GM12892 (cell line): ENCODE results near the gene WDR90.

ENCODE experiments used
- DNase-seq: peaks from one replicate; pipeline ENCODE4 v3.0.0; 2011; ENCODE audit not compliant: insufficient read length
- FAIRE-seq: peaks from 2 replicates; lab custom pipeline; 2011; peaks lifted over from hg19 to GRCh38; lab: Jason Lieb, UNC
- POLR2A ChIP-seq: IDR thresholded peaks from 2 replicates; pipeline ENCODE4 v1.6.1; 2011; ENCODE audit warnings: low read depth, low read length, control low read depth
- POLR2AphosphoS5 ChIP-seq: IDR thresholded peaks from 2 replicates; pipeline ENCODE4 v1.6.1; 2011; ENCODE audit warnings: low read depth, low read length, control low read depth
- TAF1 ChIP-seq: IDR thresholded peaks from 2 replicates; pipeline ENCODE4 v1.6.1; 2011; ENCODE audit warnings: low read depth, mild to moderate bottlenecking, control low read depth, low read length, borderline replicate concordance

Gene WDR90

DNA sequence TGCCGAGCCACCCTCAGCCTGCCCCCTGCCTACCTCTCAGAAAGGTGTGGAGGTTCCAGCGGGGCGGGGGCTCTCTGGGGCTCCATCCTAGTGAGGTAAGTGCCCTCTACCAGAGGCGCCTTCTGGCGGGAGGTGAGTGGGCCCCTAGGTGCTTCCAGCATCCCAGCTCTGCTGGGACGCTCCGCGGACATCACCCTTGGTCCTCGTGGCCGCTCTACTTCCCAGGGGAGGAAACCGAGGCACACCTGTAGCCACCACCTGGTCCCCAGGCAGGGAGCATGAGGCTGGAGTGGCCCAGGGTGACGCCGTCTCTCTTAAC is 6.2 kb upstream of the WDR90 start:
- DNase-seq, result no peak
- TF ChIP-seq POLR2A (no peak), POLR2AphosphoS5 (no peak), TAF1 (no peak)
- no peak for FAIRE-seq

DNA sequence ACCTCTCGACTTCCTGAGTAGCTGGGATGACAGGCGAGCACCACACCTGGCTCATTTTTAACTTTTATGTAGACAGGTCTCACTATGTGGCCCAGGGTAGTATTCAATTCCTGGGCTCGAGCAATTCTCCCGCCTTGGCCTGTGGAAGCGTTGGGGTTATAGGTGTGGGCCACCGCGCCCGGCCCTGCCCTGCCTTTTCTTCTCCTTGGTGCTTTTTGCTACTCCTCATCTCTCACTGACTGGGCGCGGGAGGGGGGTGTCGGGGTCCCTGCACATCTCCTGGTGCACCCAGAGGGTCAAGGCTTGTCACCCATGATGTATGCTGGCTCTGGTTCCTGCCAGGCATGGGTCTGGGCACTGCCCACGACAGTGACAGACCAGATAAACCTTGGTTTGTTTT is 4.6 kb upstream of the WDR90 start:
- FAIRE-seq, result no peak
- DNase-seq, result no peak
- TF ChIP-seq POLR2AphosphoS5, result no peak
- no peak for TF ChIP-seq TAF1
- no peak for TF ChIP-seq POLR2A

DNA sequence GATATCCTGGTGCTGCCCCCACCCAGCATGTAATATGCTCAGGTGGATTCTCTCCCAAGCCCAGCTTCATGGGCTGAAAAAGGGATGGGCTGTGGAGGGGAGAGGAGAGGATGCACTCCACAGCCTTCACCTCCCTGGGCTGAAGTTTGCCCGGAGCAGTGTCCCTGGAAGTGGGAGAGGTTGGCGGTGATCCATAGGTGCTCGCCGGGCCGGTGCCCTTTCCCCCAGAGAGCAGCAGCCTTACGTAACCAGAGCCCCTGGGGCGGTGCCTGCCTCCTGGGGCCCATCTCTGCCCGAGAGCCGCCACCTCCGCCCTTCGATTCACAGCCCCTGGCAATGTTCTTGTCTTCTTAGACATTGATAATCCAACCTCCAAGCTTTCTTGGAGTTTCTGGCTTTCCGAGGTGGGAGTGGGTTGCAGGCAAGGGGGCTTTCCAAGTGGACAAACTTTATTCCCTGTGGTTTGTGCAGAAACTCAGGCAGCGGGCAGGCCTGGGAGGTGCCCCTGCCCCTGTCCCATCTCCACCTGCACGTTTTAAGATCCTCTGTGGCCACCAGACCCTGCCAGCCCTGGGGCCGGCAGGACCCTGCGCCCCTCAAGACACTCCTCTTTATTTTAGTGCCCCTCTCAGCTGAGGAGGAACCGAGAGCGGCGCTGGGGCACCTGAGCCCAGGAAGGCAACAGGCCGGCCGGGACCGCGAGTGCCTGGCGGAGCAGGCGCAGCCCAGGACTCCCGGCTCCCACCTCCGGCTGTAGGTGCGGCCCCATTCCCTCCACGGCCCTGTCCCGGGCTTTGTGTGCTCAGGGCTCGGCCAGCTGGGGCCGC is 3.1 kb upstream of the WDR90 start:
- TF ChIP-seq POLR2AphosphoS5 (no peak), POLR2A (no peak), TAF1 (no peak)
- FAIRE-seq (no peak), DNase-seq (no peak)

DNA sequence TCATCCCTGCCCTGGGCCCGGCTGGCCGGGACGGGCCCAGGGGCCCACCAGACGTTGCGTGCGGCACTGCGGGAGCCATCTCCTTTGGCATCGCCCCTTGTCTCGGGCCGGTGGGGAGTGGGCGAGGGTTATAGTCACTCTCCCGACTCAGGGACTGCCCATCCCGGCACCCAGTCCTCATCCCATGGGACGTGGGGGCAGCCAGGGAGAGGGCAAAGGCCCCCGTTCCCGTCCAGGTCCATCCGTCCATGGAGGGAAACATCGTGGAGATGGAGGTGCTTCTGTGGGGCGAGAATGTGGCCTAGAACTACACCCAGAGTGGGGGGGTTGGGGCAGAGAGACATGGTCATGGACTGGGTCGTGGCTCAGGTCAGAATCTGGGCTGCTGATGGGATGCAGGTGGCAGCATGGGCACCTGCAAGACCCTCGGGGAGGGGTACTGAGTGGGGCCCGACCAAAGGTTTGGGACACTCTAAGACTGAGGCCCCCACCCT is 2.4 kb upstream of the WDR90 start:
- TF ChIP-seq POLR2AphosphoS5, result no peak
- TF ChIP-seq POLR2A, result no peak
- TF ChIP-seq TAF1, result no peak
- FAIRE-seq (no peak), DNase-seq (no peak)

DNA sequence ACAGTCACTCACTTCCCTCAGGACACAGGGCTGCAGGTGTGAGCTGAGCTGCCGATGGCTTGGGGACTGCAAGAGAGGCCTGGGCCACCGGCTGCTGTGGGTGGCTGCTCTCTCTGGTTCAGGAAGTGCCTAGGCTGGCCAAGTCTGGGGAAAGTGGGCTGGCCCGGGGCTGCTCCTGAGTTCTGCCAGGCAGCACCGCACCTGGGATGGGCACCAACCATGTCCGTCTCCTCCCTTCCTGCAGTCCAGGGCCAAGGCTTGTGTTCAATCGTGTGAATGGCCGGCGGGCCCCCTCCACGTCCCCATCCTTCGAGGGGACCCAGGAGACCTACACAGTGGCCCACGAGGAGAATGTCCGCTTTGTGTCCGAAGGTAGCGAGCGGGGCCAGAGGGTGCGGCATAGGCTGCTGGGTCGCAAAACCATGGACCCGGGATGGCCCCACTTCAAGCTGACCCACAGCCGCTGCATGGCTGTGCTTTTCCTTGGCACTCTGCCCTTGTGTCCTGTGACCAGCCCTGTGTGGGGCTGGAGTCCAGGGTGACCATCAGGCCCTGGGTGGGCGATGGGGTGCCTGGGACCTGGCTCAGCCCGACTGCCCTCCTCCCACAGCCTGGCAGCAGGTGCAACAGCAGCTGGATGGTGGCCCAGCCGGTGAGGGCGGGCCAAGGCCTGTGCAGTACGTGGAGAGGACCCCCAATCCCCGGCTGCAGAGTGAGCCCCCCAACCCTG is 1.8 kb upstream of the WDR90 start:
- DNase-seq (no peak), FAIRE-seq (no peak)
- TF ChIP-seq TAF1 (no peak), POLR2A (no peak), POLR2AphosphoS5 (no peak; the same call in 1 of the 2 replicates)

DNA sequence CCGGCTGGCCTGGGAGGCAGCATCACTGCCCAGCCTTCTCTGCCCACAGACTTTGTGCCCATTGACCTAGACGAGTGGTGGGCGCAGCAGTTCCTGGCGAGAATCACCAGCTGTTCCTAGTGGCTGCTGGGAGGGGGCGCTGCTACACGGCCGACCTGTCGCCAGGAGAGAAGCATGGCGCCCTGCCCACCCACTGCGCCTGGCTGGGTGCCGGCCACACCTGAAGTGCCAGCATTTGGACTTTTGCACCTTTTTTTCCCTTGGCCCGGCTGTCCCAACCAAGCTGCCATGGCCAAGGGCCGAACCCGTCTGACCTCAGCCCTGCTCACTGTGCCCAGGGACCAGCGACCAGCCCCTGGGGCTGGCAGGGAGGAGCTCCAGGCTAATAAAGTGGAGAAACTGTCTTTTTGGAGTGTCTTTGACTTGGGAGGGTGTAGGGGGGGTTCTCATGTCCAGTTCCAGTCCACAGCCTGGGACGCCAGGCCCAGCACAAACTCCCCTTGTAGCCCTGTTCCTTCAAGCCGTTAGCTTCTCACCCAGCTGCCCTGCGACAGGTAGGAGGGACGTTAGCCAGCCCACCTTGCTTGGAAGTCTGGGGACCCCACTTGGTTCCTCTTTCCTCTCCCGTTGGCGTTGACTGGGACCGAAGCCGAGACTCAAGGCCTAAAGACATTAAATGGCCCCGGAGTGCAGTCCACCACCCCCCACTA is 939 bp upstream of the WDR90 start:
- no peak for TF ChIP-seq POLR2AphosphoS5
- peak; percentile 0; the same call in 1 of the 2 replicates for TF ChIP-seq POLR2A
- FAIRE-seq (peak; percentile 97), DNase-seq (peak; percentile 78)

DNA sequence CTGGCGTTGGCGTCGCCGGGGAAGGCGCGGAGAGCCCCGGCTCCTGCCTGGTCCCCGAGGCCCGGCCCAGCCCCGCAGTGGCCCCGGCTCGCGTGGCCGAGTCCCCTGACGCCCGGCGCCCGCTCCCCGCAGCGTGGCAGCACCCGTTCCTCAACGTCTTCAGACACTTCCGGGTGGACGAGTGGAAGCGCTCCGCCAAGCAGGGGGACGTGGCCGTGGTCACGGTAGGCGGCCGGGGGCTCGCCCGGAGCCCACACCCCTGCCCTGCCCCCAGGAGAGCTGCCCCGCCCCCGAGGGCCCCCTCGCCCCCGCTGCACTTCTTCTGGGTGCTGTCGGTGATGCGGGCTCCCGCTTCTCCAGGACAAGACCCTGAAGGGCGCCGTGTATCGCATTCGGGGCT is 466 bp downstream of the WDR90 start:
- TF ChIP-seq TAF1, result no peak
- TF ChIP-seq POLR2A, result no peak
- DNase-seq (peak; percentile 70), FAIRE-seq (peak; percentile 54)

DNA sequence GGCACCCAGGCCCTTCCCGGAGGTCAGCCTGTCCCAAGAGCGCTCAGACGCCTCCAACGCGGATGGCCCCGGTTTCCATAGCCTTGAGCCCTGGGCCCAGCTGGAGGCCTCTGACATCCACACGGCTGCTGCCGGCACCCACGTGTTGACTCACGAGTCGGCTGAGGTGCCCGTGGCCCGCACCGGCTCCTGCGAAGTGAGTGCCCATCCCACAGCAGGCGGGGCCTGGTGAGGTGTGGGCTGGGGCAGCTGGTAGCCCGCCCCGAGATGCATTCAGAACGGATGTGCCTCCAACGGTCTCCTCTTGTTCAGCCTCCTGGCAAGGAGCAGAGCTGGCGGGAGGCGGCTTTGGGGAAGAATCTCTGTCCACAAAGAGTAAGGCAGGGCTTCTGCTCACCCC is 2.7 kb downstream of the WDR90 start:
- DNase-seq, result no peak
- TF ChIP-seq POLR2A, result no peak
- no peak for TF ChIP-seq POLR2AphosphoS5
- no peak for TF ChIP-seq TAF1
- FAIRE-seq, result no peak

DNA sequence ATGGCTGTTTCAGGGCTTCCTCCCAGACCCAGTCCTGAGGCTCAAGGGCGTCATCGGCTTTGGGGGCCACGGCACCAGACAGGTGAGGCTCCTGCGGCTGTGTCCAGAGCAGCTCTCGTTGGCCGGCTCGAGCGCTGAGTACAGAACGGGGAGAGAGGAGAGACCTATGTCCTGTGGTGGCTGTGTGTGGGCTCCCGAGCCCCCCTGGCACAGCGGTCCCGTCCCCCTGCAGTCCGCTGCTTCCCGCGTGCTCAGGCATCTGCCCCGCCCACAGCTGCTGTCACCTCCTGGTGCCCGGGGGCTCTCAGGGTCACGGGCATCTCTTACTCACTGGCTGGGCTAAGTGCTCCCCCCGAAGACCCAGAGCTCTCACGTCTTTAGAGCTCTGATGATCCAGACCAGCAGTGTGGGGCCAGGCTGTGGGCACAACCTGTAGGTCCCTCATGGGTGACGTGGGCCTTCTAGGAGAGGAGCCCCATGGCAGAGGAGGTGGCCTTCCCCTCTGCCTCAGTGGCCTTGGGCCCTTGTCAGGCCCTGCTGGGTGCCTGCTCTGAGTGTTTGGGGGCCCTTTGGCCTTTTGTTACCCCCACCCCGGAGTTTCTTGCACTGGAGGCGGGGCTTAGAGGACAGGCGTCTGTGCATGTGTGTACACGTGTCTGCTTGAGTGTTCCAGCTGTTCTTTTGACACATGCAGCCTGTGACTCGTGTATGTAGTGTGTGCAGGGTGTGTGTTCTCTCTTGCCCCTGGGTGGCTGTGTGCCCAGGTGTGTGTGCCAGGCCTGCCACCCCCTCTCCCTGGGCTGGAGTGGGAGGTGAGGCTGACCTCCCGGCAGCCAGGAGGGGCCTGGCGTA is 3.5 kb downstream of the WDR90 start:
- FAIRE-seq (no peak), DNase-seq (no peak)
- no peak for TF ChIP-seq TAF1

DNA sequence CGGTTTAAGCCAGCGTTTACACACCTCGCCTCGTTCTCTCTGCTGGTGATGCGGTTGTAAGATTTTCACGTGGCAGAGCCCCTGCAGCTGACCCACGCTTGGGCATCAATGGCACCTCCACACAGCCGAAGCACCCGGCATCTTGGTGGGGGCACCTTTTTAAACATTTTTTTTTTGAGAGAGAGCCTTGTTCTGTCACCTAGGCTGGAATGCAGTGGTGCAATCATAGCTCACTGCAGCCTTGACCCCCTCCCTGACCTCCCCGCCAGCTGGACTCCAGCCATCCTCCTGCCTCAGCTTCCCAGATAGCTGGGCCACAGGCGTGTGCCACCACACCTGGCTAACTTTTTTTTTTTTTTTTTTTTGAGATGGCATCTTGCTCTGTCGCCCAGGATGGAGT is 4.9 kb downstream of the WDR90 start:
- DNase-seq, result no peak
- FAIRE-seq, result no peak
- TF ChIP-seq POLR2A, result no peak
- no peak for TF ChIP-seq TAF1
- TF ChIP-seq POLR2AphosphoS5, result no peak

DNA sequence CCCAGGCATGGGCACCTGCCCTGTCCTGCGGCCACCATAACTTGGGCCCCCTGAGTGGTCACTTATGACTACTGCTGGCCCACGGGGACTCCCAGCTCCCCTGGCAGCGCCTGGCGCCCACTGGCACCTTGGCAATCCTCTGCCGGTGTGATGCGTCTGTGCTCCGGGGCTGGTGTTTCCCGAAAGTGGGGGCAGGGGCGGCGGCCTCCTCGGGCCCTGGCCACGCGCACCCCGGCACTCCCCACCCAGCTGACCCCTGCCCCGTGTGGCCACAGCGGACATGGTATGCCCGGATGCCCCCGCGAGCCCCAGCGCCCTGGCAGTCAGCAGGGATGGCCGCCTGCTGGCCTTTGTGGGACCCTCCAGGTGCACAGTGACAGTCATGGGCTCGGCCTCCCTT is 8.3 kb downstream of the WDR90 start:
- FAIRE-seq (no peak), DNase-seq (no peak)

More for the DNA sequence above, 8.3 kb downstream of the WDR90 start:
- TF ChIP-seq POLR2A, result no peak
- no peak for TF ChIP-seq POLR2AphosphoS5
- TF ChIP-seq TAF1, result no peak
